H9 (cell line): ENCODE data around the gene OR6N1. TPM values are rescaled to one million over a fixed set of nuclear protein-coding genes. Genes with fewer than 3 reads are reported as not detected.
A peak's percentile ranks its signal among the peaks of the same experiment; 100 is the strongest.

Experiments
- DNase-seq: peaks from one replicate; pipeline ENCODE4 v3.0.0-alpha.2; 2017
- H2AFZ ChIP-seq: one replicate; pipeline ENCODE4 v1.6.1; 2013; ENCODE audit warnings: mild to moderate bottlenecking, low read length, control low read depth, moderate library complexity
- H2AK5ac ChIP-seq: 2 replicates; pipeline ENCODE4 v1.6.1; 2013; ENCODE audit warnings: low read length, control low read depth, mixed read lengths; ENCODE audit not compliant: insufficient read length
- H2BK120ac ChIP-seq: one replicate; pipeline ENCODE4 v1.6.1; 2013; ENCODE audit warnings: low read depth, mild to moderate bottlenecking, low read length, control low read depth, inconsistent platforms; ENCODE audit not compliant: poor library complexity, severe bottlenecking
- H2BK12ac ChIP-seq: 2 replicates; pipeline ENCODE4 v1.6.1; 2013; ENCODE audit warnings: low read length, control low read depth, mixed read lengths, low read depth; ENCODE audit not compliant: insufficient read length
- H2BK15ac ChIP-seq: 2 replicates; pipeline ENCODE4 v1.6.1; 2013; ENCODE audit warnings: low read depth, low read length, control low read depth
- H2BK20ac ChIP-seq: one replicate; pipeline ENCODE4 v1.6.1; 2013; ENCODE audit warnings: low read depth, mild to moderate bottlenecking, low read length, control low read depth, inconsistent platforms; ENCODE audit not compliant: poor library complexity, severe bottlenecking
- H2BK5ac ChIP-seq: 2 replicates; pipeline ENCODE4 v1.6.1; 2013; ENCODE audit warnings: low read length, control low read depth, mixed read lengths; ENCODE audit not compliant: insufficient read length
- H3K14ac ChIP-seq: 2 replicates; pipeline ENCODE4 v1.6.1; 2013; ENCODE audit warnings: low read length, control low read depth; ENCODE audit not compliant: insufficient read depth
- H3K18ac ChIP-seq: 2 replicates; pipeline ENCODE4 v1.6.1; 2013; ENCODE audit warnings: low read depth, mild to moderate bottlenecking, mixed read lengths, low read length, control low read depth; ENCODE audit not compliant: insufficient read length
- H3K23ac ChIP-seq: 2 replicates; pipeline ENCODE4 v1.6.1; 2013; ENCODE audit warnings: low read length, control low read depth, mixed read lengths, low read depth; ENCODE audit not compliant: insufficient read length
- H3K23me2 ChIP-seq: 2 replicates; pipeline ENCODE4 v1.6.1; 2013; ENCODE audit warnings: low read depth, mild to moderate bottlenecking, mixed read lengths, low read length, control low read depth; ENCODE audit not compliant: insufficient read length, poor library complexity, severe bottlenecking
- H3K27ac ChIP-seq: 2 replicates; pipeline ENCODE4 v1.5.1; 2013; ENCODE audit warnings: low read length, control low read depth, mixed read lengths, low read depth; ENCODE audit not compliant: insufficient read length
- H3K27me3 ChIP-seq: 2 replicates; pipeline ENCODE4 v1.6.1; 2013; ENCODE audit warnings: low read length, control low read depth, inconsistent platforms; ENCODE audit not compliant: insufficient read depth
- H3K4ac ChIP-seq: 2 replicates; pipeline ENCODE4 v1.6.1; 2013; ENCODE audit warnings: low read depth, mild to moderate bottlenecking, control low read depth, inconsistent platforms, low read length, moderate library complexity
- H3K4me1 ChIP-seq: 2 replicates; pipeline ENCODE4 v1.6.1; 2013; ENCODE audit warnings: low read length, control low read depth, inconsistent platforms; ENCODE audit not compliant: insufficient read depth
- H3K4me2 ChIP-seq: 2 replicates; pipeline ENCODE4 v1.6.1; 2013; ENCODE audit warnings: low read length, control low read depth, mixed read lengths; ENCODE audit not compliant: insufficient read length, insufficient read depth
- H3K56ac ChIP-seq: 2 replicates; pipeline ENCODE4 v1.6.1; 2013; ENCODE audit warnings: low read depth, mild to moderate bottlenecking, mixed read lengths, low read length, control low read depth; ENCODE audit not compliant: insufficient read length
- H3K79me1 ChIP-seq: 2 replicates; pipeline ENCODE4 v1.6.1; 2013; ENCODE audit warnings: low read depth, mild to moderate bottlenecking, moderate library complexity, low read length, control low read depth, inconsistent platforms; ENCODE audit not compliant: insufficient read depth, poor library complexity, severe bottlenecking
- H3K79me2 ChIP-seq: 2 replicates; pipeline ENCODE4 v1.6.1; 2013; ENCODE audit warnings: low read length, control low read depth, inconsistent platforms; ENCODE audit not compliant: insufficient read depth
- H3K9ac ChIP-seq: 2 replicates; pipeline ENCODE4 v1.6.1; 2013; ENCODE audit warnings: low read length, control low read depth, mixed read lengths; ENCODE audit not compliant: insufficient read length; ENCODE audit errors: extremely low read depth
- H3K9me3 ChIP-seq: one replicate; pipeline ENCODE4 v1.6.1; 2013; ENCODE audit warnings: low read depth, low read length, inconsistent platforms; ENCODE audit not compliant: control insufficient read depth
- H3T11ph ChIP-seq: one replicate; pipeline ENCODE4 v1.6.1; 2013; ENCODE audit warnings: mild to moderate bottlenecking, low read length, control low read depth, inconsistent platforms
- H4K20me1 ChIP-seq: one replicate; pipeline ENCODE4 v1.6.1; 2013; ENCODE audit not compliant: control insufficient read depth, insufficient read length, insufficient read depth
- H4K5ac ChIP-seq: 2 replicates; pipeline ENCODE4 v1.6.1; 2013; ENCODE audit warnings: low read depth, mild to moderate bottlenecking, mixed read lengths, low read length, control low read depth; ENCODE audit not compliant: insufficient read length
- H4K8ac ChIP-seq: replicated peaks from 2 replicates; pipeline ENCODE4 v1.6.1; 2013; ENCODE audit warnings: low read length, control low read depth, mixed read lengths, low read depth; ENCODE audit not compliant: insufficient read length
- H4K91ac ChIP-seq: 2 replicates; pipeline ENCODE4 v1.6.1; 2013; ENCODE audit warnings: low read depth, mild to moderate bottlenecking, moderate library complexity, mixed read lengths, low read length, control low read depth; ENCODE audit not compliant: insufficient read length
- H3K27ac Mint-ChIP-seq, 3 experiments: 2 replicates in 2 of 3; 3 replicates in 1 of 3; pipeline ENCODE4 v1.8.0; 2020 to 2021; ENCODE audit warnings: mixed read lengths in 3 of 3, mild to moderate bottlenecking in 1 of 3, moderate library complexity in 1 of 3
- H3K27me3 Mint-ChIP-seq: 2 replicates; pipeline ENCODE4 v1.8.0; 2021; ENCODE audit warnings: low read depth, mild to moderate bottlenecking, moderate library complexity, mixed read lengths
- H3K36me3 Mint-ChIP-seq, 3 experiments: 2 replicates in 2 of 3; 3 replicates in 1 of 3; pipeline ENCODE4 v1.8.0; 2020 to 2021; ENCODE audit warnings: low read depth in 3 of 3, mixed read lengths in 3 of 3; ENCODE audit not compliant: insufficient read depth in 1 of 3
- H3K4me1 Mint-ChIP-seq, 2 experiments: 2 replicates each; pipeline ENCODE4 v1.8.0; 2020; ENCODE audit warnings: mixed read lengths in 2 of 2
- H3K4me3 Mint-ChIP-seq, 2 experiments: 2 replicates in 1 of 2; 3 replicates in 1 of 2; pipeline ENCODE4 v1.8.0; 2020 to 2021; ENCODE audit warnings: mild to moderate bottlenecking in 2 of 2, mixed read lengths in 2 of 2, moderate library complexity in 1 of 2
- H3K9me3 Mint-ChIP-seq, 2 experiments: 2 replicates in 1 of 2; 3 replicates in 1 of 2; pipeline ENCODE4 v1.8.0; 2020; ENCODE audit warnings: mild to moderate bottlenecking in 2 of 2, mixed read lengths in 2 of 2, moderate library complexity in 1 of 2
- total RNA-seq: library from RNA; stranded (reverse); gene quantifications from 2 replicates; pipeline ENCODE4 v1.2.1, GENCODE V29; 2021
- TF ChIP-seq, protein P1 (sequence below): fragments of 200-600 bp; sonication (generic); conservative IDR thresholded peaks from 3 replicates; pipeline ENCODE4 v1.8.0; 2021; ENCODE audit warnings: antibody characterized with exemption, mild to moderate bottlenecking

Gene OR6N1
- total RNA-seq, 1 experiment from 2014 or later: not detected

DNA sequence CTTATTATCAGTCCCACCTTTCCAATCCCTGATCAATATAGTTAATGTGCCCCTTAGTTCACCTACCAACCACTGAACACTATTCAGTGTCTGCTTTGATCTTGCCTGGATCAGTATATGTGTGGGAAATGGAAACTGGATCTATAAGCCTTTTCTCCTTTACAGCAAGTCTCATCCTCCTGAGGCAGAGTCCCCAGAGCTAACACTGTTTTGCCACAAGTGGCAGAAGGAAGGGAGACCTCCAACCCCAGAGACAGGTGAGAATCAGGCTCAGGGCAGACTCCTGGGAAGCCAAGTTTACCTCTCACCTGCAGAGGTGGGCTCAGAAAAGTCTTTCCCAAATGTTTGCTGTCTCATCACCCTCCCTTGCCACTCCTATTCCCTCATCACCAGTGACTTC is 9.1 kb upstream of the OR6N1 start, which contains the start of gene OR6N2:
Gene OR6N2, minus strand, starts transcription at position 101 of the 400 bp plus-strand sequence. CDS start 3,569 bp downstream, outside the sequence.
- TF ChIP-seq, protein P1, sequence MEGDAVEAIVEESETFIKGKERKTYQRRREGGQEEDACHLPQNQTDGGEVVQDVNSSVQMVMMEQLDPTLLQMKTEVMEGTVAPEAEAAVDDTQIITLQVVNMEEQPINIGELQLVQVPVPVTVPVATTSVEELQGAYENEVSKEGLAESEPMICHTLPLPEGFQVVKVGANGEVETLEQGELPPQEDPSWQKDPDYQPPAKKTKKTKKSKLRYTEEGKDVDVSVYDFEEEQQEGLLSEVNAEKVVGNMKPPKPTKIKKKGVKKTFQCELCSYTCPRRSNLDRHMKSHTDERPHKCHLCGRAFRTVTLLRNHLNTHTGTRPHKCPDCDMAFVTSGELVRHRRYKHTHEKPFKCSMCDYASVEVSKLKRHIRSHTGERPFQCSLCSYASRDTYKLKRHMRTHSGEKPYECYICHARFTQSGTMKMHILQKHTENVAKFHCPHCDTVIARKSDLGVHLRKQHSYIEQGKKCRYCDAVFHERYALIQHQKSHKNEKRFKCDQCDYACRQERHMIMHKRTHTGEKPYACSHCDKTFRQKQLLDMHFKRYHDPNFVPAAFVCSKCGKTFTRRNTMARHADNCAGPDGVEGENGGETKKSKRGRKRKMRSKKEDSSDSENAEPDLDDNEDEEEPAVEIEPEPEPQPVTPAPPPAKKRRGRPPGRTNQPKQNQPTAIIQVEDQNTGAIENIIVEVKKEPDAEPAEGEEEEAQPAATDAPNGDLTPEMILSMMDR: no peak

More for the DNA sequence above, 9.1 kb upstream of the OR6N1 start, which contains the start of gene OR6N2:
- Histone ChIP-seq H3K9me3 (no peaks in the 10 kb centered on the region), H2BK12ac (no peak within 1 kb of the TSS), H3K4ac (no peak within 1 kb of the TSS), H4K91ac (no peak within 1 kb of the TSS), H2BK120ac (no peak within 1 kb of the TSS), H3K4me2 (no peak within 1 kb of the TSS), H3K79me2 (no peaks in the 10 kb centered on the region), H4K5ac (peak within 1 kb of the TSS; percentile 24), H3K9ac (no peak within 1 kb of the TSS), H3K14ac (no peak within 1 kb of the TSS), H2BK20ac (no peak within 1 kb of the TSS), H4K20me1 (no peaks in the 10 kb centered on the region), H3K27ac (no peak within 1 kb of the TSS), H4K8ac (no peak within 1 kb of the TSS), H3K23ac (no peak within 1 kb of the TSS), H3K56ac (no peak within 1 kb of the TSS), H3K23me2 (no peaks in the 10 kb centered on the region), H2AFZ (no peak within 1 kb of the TSS), H3K79me1 (no peaks in the 10 kb centered on the region), H2BK5ac (no peak within 1 kb of the TSS), H2BK15ac (no peak within 1 kb of the TSS), H2AK5ac (no peak within 1 kb of the TSS), H3K27me3 (no peaks in the 10 kb centered on the region), H3T11ph (no peak within 1 kb of the TSS), H3K18ac (no peak within 1 kb of the TSS), H3K4me1 (no peaks in the 10 kb centered on the region)
- H3K36me3 Mint-ChIP-seq: no peaks in the 10 kb centered on the region; a peak in 1 of 7 replicates
- no peaks in the 10 kb centered on the region for H3K9me3 Mint-ChIP-seq
- no peak within 1 kb of the TSS; a peak in 1 of 7 replicates for H3K27ac Mint-ChIP-seq
- H3K4me3 Mint-ChIP-seq: no peak within 1 kb of the TSS
- no peak for DNase-seq
- peaks cover 3% of the 10 kb centered on the region for H3K27me3 Mint-ChIP-seq
- no peaks in the 10 kb centered on the region for H3K4me1 Mint-ChIP-seq
